Chondrocyte (in vitro differentiated cells): ENCODE data around the gene PSTPIP2. TPM values are rescaled to one million over a fixed set of nuclear protein-coding genes. Genes with fewer than 3 reads are reported as not detected.
A peak's percentile ranks its signal among the peaks of the same experiment; 100 is the strongest.

ENCODE experiments used
- DNase-seq: peaks from one replicate; pipeline ENCODE4 v3.0.0; 2021; ENCODE audit warnings: mixed read lengths, low spot score
- H3K27ac Mint-ChIP-seq: one replicate; pipeline ENCODE4 v1.8.0; 2021; ENCODE audit warnings: mild to moderate bottlenecking, moderate library complexity, mixed read lengths; ENCODE audit not compliant: unreplicated experiment
- H3K27me3 Mint-ChIP-seq: 2 replicates; pipeline ENCODE4 v1.8.0; 2021; ENCODE audit warnings: low read depth, mixed read lengths
- H3K36me3 Mint-ChIP-seq: 2 replicates; pipeline ENCODE4 v1.8.0; 2021; ENCODE audit warnings: low read depth, mixed read lengths
- H3K4me1 Mint-ChIP-seq: 2 replicates; pipeline ENCODE4 v1.8.0; 2021; ENCODE audit warnings: low read depth, mild to moderate bottlenecking, mixed read lengths
- H3K4me3 Mint-ChIP-seq: one replicate; pipeline ENCODE4 v1.8.0; 2021; ENCODE audit warnings: mild to moderate bottlenecking, moderate library complexity, mixed read lengths; ENCODE audit not compliant: unreplicated experiment
- H3K9me3 Mint-ChIP-seq: 2 replicates; pipeline ENCODE4 v1.8.0; 2021; ENCODE audit warnings: low read depth, mixed read lengths
- total RNA-seq: library from RNA; stranded (reverse); gene quantifications from 3 replicates; pipeline ENCODE4 v1.2.1, GENCODE V29; 2021
- TF ChIP-seq, protein P1 (sequence below): fragments of 200-600 bp; sonication (generic); IDR thresholded peaks from 2 replicates; pipeline ENCODE4 v1.5.0; 2021; ENCODE audit warnings: antibody characterized with exemption, mild to moderate bottlenecking, moderate library complexity

The PSTPIP2 gene
- total RNA-seq, 1 donor from 2014 or later = 4.5 TPM

DNA sequence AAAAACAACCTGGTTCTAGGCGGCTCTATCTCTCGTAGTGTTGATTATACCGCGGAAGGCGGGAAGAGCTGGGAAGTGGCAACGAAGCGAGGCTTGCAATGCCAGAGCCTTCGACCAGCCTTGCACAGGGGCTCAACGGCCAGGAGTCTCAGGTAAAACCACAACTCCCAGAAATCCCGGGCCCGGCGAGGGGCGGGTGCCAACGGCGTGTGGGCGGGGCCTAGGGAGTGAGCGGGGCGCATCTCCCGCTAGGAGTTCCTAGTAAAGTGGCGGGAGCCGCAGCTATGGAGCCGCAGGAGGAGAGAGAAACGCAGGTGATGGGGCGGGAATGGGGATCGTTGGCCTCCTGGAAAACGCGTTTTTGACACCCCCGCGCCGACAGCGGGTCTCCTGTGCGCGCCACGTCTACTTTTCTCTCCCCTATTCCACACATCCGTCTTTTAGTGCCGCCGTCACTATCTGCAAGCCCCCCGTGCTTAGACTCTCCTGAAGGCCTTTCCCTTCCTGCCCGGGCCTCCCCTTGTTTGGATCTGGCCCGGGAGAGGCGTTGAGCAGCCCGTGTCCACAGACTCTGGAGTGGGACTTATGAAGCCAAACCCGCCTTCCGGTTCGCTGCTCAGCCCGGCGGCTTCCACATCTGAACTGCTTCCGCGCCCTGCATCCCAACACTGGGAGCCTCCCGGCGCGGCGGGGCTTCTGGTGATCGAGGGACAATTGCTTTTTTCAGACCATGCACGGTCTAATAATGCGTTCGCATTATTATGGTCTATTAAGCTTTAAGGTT, 32.3 kb upstream of the PSTPIP2 start, which contains the start of gene HAUS1:
Gene HAUS1, plus strand, starts transcription at position 258 of the 784 bp plus-strand sequence. Its CDS starts 27 bp downstream, at position 285.
- peaks cover 10% of the 10 kb centered on the region for H3K4me1 Mint-ChIP-seq
- H3K27me3 Mint-ChIP-seq = no peaks in the 10 kb centered on the region
- peak; percentile 96 for DNase-seq
- H3K4me3 Mint-ChIP-seq = peak within 1 kb of the TSS; percentile 97
- peak within 1 kb of the TSS; percentile 97 for H3K27ac Mint-ChIP-seq
- no peaks in the 10 kb centered on the region for H3K9me3 Mint-ChIP-seq
- TF ChIP-seq, protein P1, sequence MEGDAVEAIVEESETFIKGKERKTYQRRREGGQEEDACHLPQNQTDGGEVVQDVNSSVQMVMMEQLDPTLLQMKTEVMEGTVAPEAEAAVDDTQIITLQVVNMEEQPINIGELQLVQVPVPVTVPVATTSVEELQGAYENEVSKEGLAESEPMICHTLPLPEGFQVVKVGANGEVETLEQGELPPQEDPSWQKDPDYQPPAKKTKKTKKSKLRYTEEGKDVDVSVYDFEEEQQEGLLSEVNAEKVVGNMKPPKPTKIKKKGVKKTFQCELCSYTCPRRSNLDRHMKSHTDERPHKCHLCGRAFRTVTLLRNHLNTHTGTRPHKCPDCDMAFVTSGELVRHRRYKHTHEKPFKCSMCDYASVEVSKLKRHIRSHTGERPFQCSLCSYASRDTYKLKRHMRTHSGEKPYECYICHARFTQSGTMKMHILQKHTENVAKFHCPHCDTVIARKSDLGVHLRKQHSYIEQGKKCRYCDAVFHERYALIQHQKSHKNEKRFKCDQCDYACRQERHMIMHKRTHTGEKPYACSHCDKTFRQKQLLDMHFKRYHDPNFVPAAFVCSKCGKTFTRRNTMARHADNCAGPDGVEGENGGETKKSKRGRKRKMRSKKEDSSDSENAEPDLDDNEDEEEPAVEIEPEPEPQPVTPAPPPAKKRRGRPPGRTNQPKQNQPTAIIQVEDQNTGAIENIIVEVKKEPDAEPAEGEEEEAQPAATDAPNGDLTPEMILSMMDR = no peak
- H3K36me3 Mint-ChIP-seq = peaks cover 5% of the 10 kb centered on the region

DNA sequence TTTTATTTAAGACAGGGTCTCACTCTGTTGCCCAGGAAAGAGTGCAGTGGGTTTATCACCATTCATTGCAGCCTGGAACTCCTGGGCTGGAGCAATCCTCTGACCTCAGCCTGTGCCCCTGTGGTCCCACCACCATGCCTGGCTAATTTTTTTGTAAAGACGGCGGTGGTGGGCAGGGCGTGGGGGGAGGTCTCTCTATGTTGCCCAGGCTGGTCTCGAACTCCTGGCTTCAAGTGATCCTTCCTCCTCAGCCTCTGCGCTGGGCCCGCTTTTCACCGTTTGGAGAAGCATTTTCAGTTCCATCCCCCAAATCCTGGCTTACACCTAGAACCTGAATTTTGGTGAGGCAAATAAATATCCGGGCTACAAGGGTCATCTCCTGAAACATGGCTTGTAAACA, 27.4 kb upstream of the PSTPIP2 start:
- Mint-ChIP-seq H3K9me3 (no peaks in the 10 kb centered on the region), H3K4me3 (no peak overlapping the region), H3K4me1 (peaks cover 32% of the 10 kb centered on the region), H3K27me3 (no peaks in the 10 kb centered on the region), H3K27ac (peak overlapping the region; percentile 41), H3K36me3 (no peaks in the 10 kb centered on the region)
- DNase-seq = no peak
- TF ChIP-seq, protein P1 = no peak

DNA sequence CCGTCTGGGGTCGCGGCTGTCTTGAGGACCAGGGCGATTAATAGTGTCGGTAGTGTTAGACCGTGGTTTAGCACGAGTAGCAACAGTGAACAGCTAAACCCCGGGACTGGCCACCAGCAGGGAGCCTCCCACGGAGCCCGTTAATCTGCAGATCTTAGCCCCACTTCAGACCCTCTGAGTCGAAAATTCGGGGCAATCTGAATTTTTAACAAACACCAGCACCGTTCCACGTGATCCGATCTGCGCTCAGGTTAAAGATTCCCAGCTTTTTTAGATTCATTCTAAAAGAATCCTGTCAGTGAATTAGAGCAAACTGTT, 26.5 kb upstream of the PSTPIP2 start:
- no peak for DNase-seq
- H3K27ac Mint-ChIP-seq = peak overlapping the region; percentile 99
- H3K4me1 Mint-ChIP-seq = peaks cover 30% of the 10 kb centered on the region
- H3K9me3 Mint-ChIP-seq = no peaks in the 10 kb centered on the region
- TF ChIP-seq, protein P1 = no peak
- peaks cover 2% of the 10 kb centered on the region for H3K36me3 Mint-ChIP-seq
- peak overlapping the region; percentile 97 for H3K4me3 Mint-ChIP-seq
- no peaks in the 10 kb centered on the region for H3K27me3 Mint-ChIP-seq

DNA sequence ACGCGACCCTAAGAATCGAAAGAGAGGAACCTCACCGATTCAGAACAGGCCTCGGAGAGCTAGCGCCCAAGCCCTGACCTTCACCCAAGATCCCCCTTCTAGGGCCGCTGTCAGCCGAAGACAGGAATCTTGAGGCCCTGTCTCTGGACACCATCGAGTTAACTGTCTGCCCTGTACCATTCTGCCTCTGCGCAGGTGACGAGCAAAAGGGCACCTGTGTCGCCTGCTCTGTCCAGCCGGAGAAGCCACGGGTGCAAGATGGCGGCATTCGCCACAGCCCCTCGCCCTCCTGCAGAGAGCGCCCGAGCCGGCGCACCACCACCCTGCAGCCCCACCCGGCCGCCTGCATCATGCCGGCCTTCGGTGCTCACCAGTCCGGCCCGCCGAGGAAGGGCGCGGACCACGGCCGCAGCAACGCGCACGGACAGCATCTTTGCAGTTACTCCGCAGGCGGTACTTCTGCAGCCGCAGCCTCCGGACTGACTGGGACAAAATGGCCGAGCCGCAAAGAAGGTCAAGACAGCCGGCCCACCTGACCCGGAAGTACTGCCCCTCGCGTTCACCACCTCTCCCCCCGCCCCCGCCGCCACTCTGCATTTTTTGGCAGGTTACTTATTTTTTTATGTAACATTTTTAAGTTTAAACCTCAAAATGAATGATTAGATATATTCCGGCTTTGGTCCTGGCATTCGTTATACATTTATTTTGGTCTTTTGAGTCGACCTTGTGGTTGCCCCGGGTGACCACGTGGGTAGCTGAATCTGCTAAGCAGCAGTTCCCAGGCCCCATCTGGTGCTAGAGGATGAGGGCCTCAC, 25.9 kb upstream of the PSTPIP2 start, which contains the start of gene ATP5F1A:
Gene ATP5F1A, minus strand, starts transcription at position 496 of the 815 bp plus-strand sequence. Its CDS starts 65 bp downstream, at position 431.
- Mint-ChIP-seq H3K27me3 (no peaks in the 10 kb centered on the region), H3K4me1 (peaks cover 30% of the 10 kb centered on the region), H3K27ac (peak within 1 kb of the TSS; percentile 99), H3K36me3 (peaks cover 2% of the 10 kb centered on the region), H3K9me3 (no peaks in the 10 kb centered on the region), H3K4me3 (peak within 1 kb of the TSS; percentile 97)
- TF ChIP-seq, protein P1 = peak; percentile 47
- DNase-seq = peak; percentile 94

DNA sequence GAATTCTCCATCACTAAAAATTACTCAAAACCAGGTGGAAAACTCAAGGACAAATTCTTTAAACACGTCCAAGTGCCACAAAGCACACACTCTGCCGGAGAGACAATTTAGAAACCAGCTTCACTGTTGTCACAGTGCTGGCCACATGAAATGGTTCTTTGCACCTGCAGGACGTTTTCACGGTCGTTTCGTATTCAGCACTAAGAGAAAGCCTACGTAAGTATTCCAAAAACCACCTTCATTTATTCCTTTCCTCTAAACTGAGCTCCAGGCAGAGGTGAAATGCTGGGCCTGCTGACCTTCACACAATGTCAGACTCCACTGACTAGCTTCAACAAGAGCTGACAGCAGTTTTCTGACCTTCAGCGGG, 25.4 kb upstream of the PSTPIP2 start:
- TF ChIP-seq, protein P1 = no peak
- Mint-ChIP-seq H3K27ac (peak overlapping the region; percentile 99), H3K4me1 (peaks cover 30% of the 10 kb centered on the region), H3K9me3 (no peaks in the 10 kb centered on the region), H3K4me3 (peak overlapping the region; percentile 97), H3K36me3 (peaks cover 2% of the 10 kb centered on the region), H3K27me3 (no peaks in the 10 kb centered on the region)
- DNase-seq = no peak
